Stimulated activated CD8-positive, alpha-beta memory T cell treated with anti-CD3 and anti-CD28 coated beads, Interleukin-7, amount 100 ng/mL, for 1 hour (primary cell): ENCODE data around the gene OR56A5.

ENCODE experiments used
- DNase-seq, 2 donors: peaks; one replicate each; pipeline ENCODE4 v3.0.0-alpha.2; 2020; ENCODE audit warnings: low read depth in 2 of 2

OR56A5 gene

GRCh38 chr11:5932671-5933070 is 35.6 kb downstream of the OR56A5 start:
- no peak for DNase-seq

GRCh38 chr11:5931061-5931460 is 37.2 kb downstream of the OR56A5 start:
- no peak for DNase-seq

GRCh38 chr11:5930614-5931013 is 37.7 kb downstream of the OR56A5 start:
- DNase-seq = no peak

- no peak for DNase-seq
Measured at GRCh38 chr11:5929571-5930368, 38.5 kb downstream of the OR56A5 start.

- no peak for DNase-seq
Measured at GRCh38 chr11:5928811-5929210, 39.5 kb downstream of the OR56A5 start.

GRCh38 chr11:5928271-5928670 is 40.0 kb downstream of the OR56A5 start:
- DNase-seq = no peak

GRCh38 chr11:5923794-5924193 is 44.5 kb downstream of the OR56A5 start:
- no peak for DNase-seq

GRCh38 chr11:5923427-5923776 is 44.9 kb downstream of the OR56A5 start:
- DNase-seq = no peak

GRCh38 chr11:5922749-5923426 is 45.4 kb downstream of the OR56A5 start:
- DNase-seq = no peak
